Stimulated activated CD8-positive, alpha-beta memory T cell treated with anti-CD3 and anti-CD28 coated beads, Interleukin-4, amount 100 ng/mL, for 4 hours (primary cell): ENCODE data around the gene HOXC9.

Experiments used
- DNase-seq, 2 donors: peaks; one replicate each; pipeline ENCODE4 v3.0.0-alpha.2; 2020; ENCODE audit warnings: low read depth in 2 of 2, low spot score in 1 of 2

HOXC9 gene

GRCh38 chr12:53963005-53963404, 37.0 kb upstream of the HOXC9 start:
- DNase-seq = no peak

GRCh38 chr12:53963434-53964314, 36.3 kb upstream of the HOXC9 start:
- DNase-seq = no peak

GRCh38 chr12:53964315-53964713, 35.6 kb upstream of the HOXC9 start:
- DNase-seq = no peak

- no peak for DNase-seq
Observed at GRCh38 chr12:53965281-53966084, 34.5 kb upstream of the HOXC9 start.

- DNase-seq = no peak
Observed at GRCh38 chr12:53966085-53966384, 33.9 kb upstream of the HOXC9 start.

- no peak for DNase-seq
Observed at GRCh38 chr12:53966385-53967133, 33.4 kb upstream of the HOXC9 start.

GRCh38 chr12:53967421-53967925, 32.5 kb upstream of the HOXC9 start:
- no peak for DNase-seq

GRCh38 chr12:53968214-53969127, 31.5 kb upstream of the HOXC9 start:
- no peak for DNase-seq

- DNase-seq = no peak
Observed at GRCh38 chr12:53969588-53970259, 30.2 kb upstream of the HOXC9 start.

GRCh38 chr12:53970451-53970850, 29.5 kb upstream of the HOXC9 start:
- DNase-seq = no peak

GRCh38 chr12:53971129-53971528, 28.8 kb upstream of the HOXC9 start:
- DNase-seq = no peak

GRCh38 chr12:53971686-53972085, 28.3 kb upstream of the HOXC9 start:
- DNase-seq = no peak

GRCh38 chr12:53972152-53972702, 27.7 kb upstream of the HOXC9 start:
- no peak for DNase-seq

- no peak for DNase-seq
Observed at GRCh38 chr12:53972722-53973235, 27.2 kb upstream of the HOXC9 start, which contains the start of gene HOXC11. Gene HOXC11 (plus strand): TSS chr12:53973126. CDS start chr12:53973242, 116 bp downstream.

GRCh38 chr12:53973236-53974042, 26.5 kb upstream of the HOXC9 start:
- DNase-seq = no peak

- DNase-seq = no peak
Observed at GRCh38 chr12:53974084-53975063, 25.6 kb upstream of the HOXC9 start, which contains the start of gene HOTAIR. Gene HOTAIR (minus strand): TSS chr12:53974954.

GRCh38 chr12:53975064-53975471, 24.9 kb upstream of the HOXC9 start:
- DNase-seq = no peak
